Measurements from ENCODE around the gene TMEM245.

GRCh38 chr9:109129470-109130197 lies 9.9 kb upstream of the TMEM245 start:
- no peak for TF ChIP-seq EP300 (IDR thresholded peaks at IDR 0.05)
- no peak for TF ChIP-seq POLR2A (IDR thresholded peaks at IDR 0.05)
- no peak for TF ChIP-seq CTCF (IDR thresholded peaks at IDR 0.05)

All from sigmoid colon (tissue), 4 donors.